ENCODE measurements around the gene METTL16.

METTL16 gene

GRCh38 chr17:2412561-2413021, 99.1 kb downstream of the METTL16 start:
- Histone ChIP-seq H3K36me3 (ENCODE audit: insufficient read depth, low read length) (peaks cover 22% of the 10 kb centered on the region), H3K27ac (ENCODE audit: low read depth, low read length, poor library complexity, severe bottlenecking) (no peak overlapping the region), H3K4me3 (ENCODE audit: low read depth, low read length, poor library complexity, severe bottlenecking) (no peak overlapping the region), H3K4me2 (ENCODE audit: low read length) (no peak overlapping the region), H2AFZ (ENCODE audit: low read length) (no peak overlapping the region), H3K9ac (ENCODE audit: low read length) (no peak overlapping the region), H3F3A (ENCODE audit: insufficient read depth, low read length) (no peaks in the 10 kb centered on the region), H3K4me1 (ENCODE audit: insufficient read depth, low read length, severe bottlenecking) (peaks cover 10% of the 10 kb centered on the region), H3K79me2 (ENCODE audit: insufficient read depth, low read length) (no peaks in the 10 kb centered on the region), H4K20me1 (ENCODE audit: insufficient read depth, low read length) (no peaks in the 10 kb centered on the region), H3K9me3 (ENCODE audit: low read length) (no peaks in the 10 kb centered on the region), H3K9me2 (ENCODE audit: low read depth, low read length) (no peaks in the 10 kb centered on the region), H3K27me3 (ENCODE audit: insufficient read depth, low read length) (no peaks in the 10 kb centered on the region)
- no peak for TF ChIP-seq CTCF (IDR thresholded peaks at IDR 0.05; ENCODE audit: low read length)
- TF ChIP-seq EZH2 (IDR thresholded peaks at IDR 0.05; ENCODE audit: borderline replicate concordance, low read length): no peak

- no peaks in the 10 kb centered on the region for H3K9me2 ChIP-seq (ENCODE audit: low read depth, low read length)
- no peaks in the 10 kb centered on the region for H4K20me1 ChIP-seq (ENCODE audit: insufficient read depth, low read length)
- no peak overlapping the region for H3K27ac ChIP-seq (ENCODE audit: low read depth, low read length, poor library complexity, severe bottlenecking)
- no peaks in the 10 kb centered on the region for H3F3A ChIP-seq (ENCODE audit: insufficient read depth, low read length)
- H2AFZ ChIP-seq (ENCODE audit: low read length): no peak overlapping the region
- no peak overlapping the region for H3K4me2 ChIP-seq (ENCODE audit: low read length)
- H3K79me2 ChIP-seq (ENCODE audit: insufficient read depth, low read length): no peaks in the 10 kb centered on the region
- H3K9me3 ChIP-seq (ENCODE audit: low read length): no peaks in the 10 kb centered on the region
- H3K27me3 ChIP-seq (ENCODE audit: insufficient read depth, low read length): no peaks in the 10 kb centered on the region
- TF ChIP-seq EZH2 (IDR thresholded peaks at IDR 0.05; ENCODE audit: borderline replicate concordance, low read length): no peak
- TF ChIP-seq CTCF (IDR thresholded peaks at IDR 0.05; ENCODE audit: low read length): no peak
- H3K36me3 ChIP-seq (ENCODE audit: insufficient read depth, low read length): peaks cover 22% of the 10 kb centered on the region
- peaks cover 2% of the 10 kb centered on the region for H3K4me1 ChIP-seq (ENCODE audit: insufficient read depth, low read length, severe bottlenecking)
- H3K9ac ChIP-seq (ENCODE audit: low read length): no peak overlapping the region
- no peak overlapping the region for H3K4me3 ChIP-seq (ENCODE audit: low read depth, low read length, poor library complexity, severe bottlenecking)
Measured at GRCh38 chr17:2410951-2411350, 100.7 kb downstream of the METTL16 start.

GRCh38 chr17:2406903-2407790, 104.5 kb downstream of the METTL16 start:
- H3K27ac ChIP-seq (ENCODE audit: low read depth, low read length, poor library complexity, severe bottlenecking): no peak overlapping the region
- H3K9me3 ChIP-seq (ENCODE audit: low read length): no peaks in the 10 kb centered on the region
- H3K9me2 ChIP-seq (ENCODE audit: low read depth, low read length): no peaks in the 10 kb centered on the region

More at GRCh38 chr17:2406903-2407790, 104.5 kb downstream of the METTL16 start:
- H3K4me3 ChIP-seq (ENCODE audit: low read depth, low read length, poor library complexity, severe bottlenecking): no peak overlapping the region
- no peaks in the 10 kb centered on the region for H3K27me3 ChIP-seq (ENCODE audit: insufficient read depth, low read length)
- H3K4me1 ChIP-seq (ENCODE audit: insufficient read depth, low read length, severe bottlenecking): peaks cover 12% of the 10 kb centered on the region
- TF ChIP-seq EZH2 (IDR thresholded peaks at IDR 0.05; ENCODE audit: borderline replicate concordance, low read length): no peak
- no peak for TF ChIP-seq CTCF (IDR thresholded peaks at IDR 0.05; ENCODE audit: low read length)
- no peaks in the 10 kb centered on the region; the same call in 1 of the 2 replicates for H3F3A ChIP-seq (ENCODE audit: insufficient read depth, low read length)
- no peaks in the 10 kb centered on the region for H4K20me1 ChIP-seq (ENCODE audit: insufficient read depth, low read length)
- no peaks in the 10 kb centered on the region for H3K79me2 ChIP-seq (ENCODE audit: insufficient read depth, low read length)
- no peak overlapping the region for H2AFZ ChIP-seq (ENCODE audit: low read length)
- H3K4me2 ChIP-seq (ENCODE audit: low read length): no peak overlapping the region
- H3K9ac ChIP-seq (ENCODE audit: low read length): no peak overlapping the region
- H3K36me3 ChIP-seq (ENCODE audit: insufficient read depth, low read length): no peaks in the 10 kb centered on the region

All from OCI-LY1 (cell line).